ENCODE measurements around the gene SLC39A1. TPM values are rescaled to one million over a fixed set of nuclear protein-coding genes. Genes with fewer than 3 reads are reported as not detected.

Gene SLC39A1
- total RNA-seq, 4 donors from 2014 or later: 37.1 to 63.2 (median 47.9) TPM

GRCh38 chr1:153960206-153960605 is 3.1 kb downstream of the SLC39A1 start:
- no peaks in the 10 kb centered on the region for H3K9me3 ChIP-seq
- H3K4me3 ChIP-seq: no peak overlapping the region
- DNase-seq (peak; percentile 44 to 87), ATAC-seq (peak in 1 of 2 donors; percentile 4)
- TF ChIP-seq POLR2A (IDR thresholded peaks at IDR 0.05) (no peak), CTCF (IDR thresholded peaks at IDR 0.05 in 4 of 5, conservative IDR thresholded peaks at IDR 0.05 in 1 of 5) (no peak)
- intact Hi-C loops (cut with DNase I; ENCODE audit: low total_unique reads) (no loop called here), in situ Hi-C loops (cut with MboI; ENCODE audit: low sequenced_read_pairs in 4 of 4) (loop anchor here in 1 of 4 donors (10.0 kb wide), 1 partner anchor 285 kb away; the partner anchor contains the start of genes ILF2 and NPR1)
- H3K27me3 ChIP-seq: no peaks in the 10 kb centered on the region
- H3K4me1 ChIP-seq: peaks cover 65 to 72% of the 10 kb centered on the region in 2 donors
- peak overlapping the region; percentile 91 to 98 (median 94) for H3K27ac ChIP-seq
- no peaks in the 10 kb centered on the region for H3K36me3 ChIP-seq

- no peak for TF ChIP-seq POLR2A (IDR thresholded peaks at IDR 0.05)
- TF ChIP-seq CTCF (IDR thresholded peaks at IDR 0.05 in 4 of 5, conservative IDR thresholded peaks at IDR 0.05 in 1 of 5): no peak
- ATAC-seq (no peak), DNase-seq (no peak)
- Histone ChIP-seq H3K36me3 (no peaks in the 10 kb centered on the region), H3K4me1 (peaks cover 66 to 72% of the 10 kb centered on the region in 2 donors), H3K4me3 (peak overlapping the region in 1 of 4 donors; percentile 99), H3K27me3 (no peaks in the 10 kb centered on the region), H3K27ac (peak overlapping the region; percentile 91 to 98 (median 94)), H3K9me3 (no peaks in the 10 kb centered on the region)
- intact Hi-C loops (cut with DNase I; ENCODE audit: low total_unique reads): no loop called here
- in situ Hi-C loops (cut with MboI; ENCODE audit: low sequenced_read_pairs in 4 of 4): no loop called here
Observed at GRCh38 chr1:153959454-153959853, 3.9 kb downstream of the SLC39A1 start.

GRCh38 chr1:153958961-153959260 is 4.4 kb downstream of the SLC39A1 start:
- H3K4me3 ChIP-seq: peak overlapping the region; percentile 19 to 100 (median 98)
- H3K36me3 ChIP-seq: no peaks in the 10 kb centered on the region
- no peak for DNase-seq
- TF ChIP-seq CTCF (IDR thresholded peaks at IDR 0.05 in 4 of 5, conservative IDR thresholded peaks at IDR 0.05 in 1 of 5): no peak
- TF ChIP-seq POLR2A (IDR thresholded peaks at IDR 0.05): no peak
- peak overlapping the region; percentile 91 to 98 (median 94) for H3K27ac ChIP-seq
- H3K9me3 ChIP-seq: no peaks in the 10 kb centered on the region
- intact Hi-C loops (cut with DNase I; ENCODE audit: low total_unique reads): loop anchor here (1.0 kb wide), 2 partner anchors 13 to 36 kb away; partner anchors contain the start of gene DENND4B
- peaks cover 66 to 68% of the 10 kb centered on the region in 2 donors for H3K4me1 ChIP-seq
- no peaks in the 10 kb centered on the region for H3K27me3 ChIP-seq
- in situ Hi-C loops (cut with MboI; ENCODE audit: low sequenced_read_pairs in 4 of 4): no loop called here
- no peak for ATAC-seq

GRCh38 chr1:153958111-153958960 is 5.0 kb downstream of the SLC39A1 start, which contains the start of gene CRTC2:
Gene CRTC2, minus strand, starts transcription at chr1:153958612. Its CDS starts 115 bp downstream, at chr1:153958497.
- DNase-seq (peak; percentile 99), ATAC-seq (peak; percentile 81 to 88)
- Histone ChIP-seq H3K36me3 (peaks cover 0 to 2% of the 10 kb centered on the region in 2 donors), H3K4me1 (peaks cover 69 to 72% of the 10 kb centered on the region in 2 donors), H3K27me3 (no peaks in the 10 kb centered on the region), H3K27ac (peak within 1 kb of the TSS; percentile 91 to 98 (median 94)), H3K9me3 (no peaks in the 10 kb centered on the region), H3K4me3 (peak within 1 kb of the TSS; percentile 88 to 100 (median 98))
- no peak for TF ChIP-seq CTCF (IDR thresholded peaks at IDR 0.05 in 4 of 5, conservative IDR thresholded peaks at IDR 0.05 in 1 of 5)
- peak; percentile 82 to 83 for TF ChIP-seq POLR2A (IDR thresholded peaks at IDR 0.05)
- in situ Hi-C loops (cut with MboI; ENCODE audit: low sequenced_read_pairs in 4 of 4): no loop called here
- intact Hi-C loops (cut with DNase I; ENCODE audit: low total_unique reads): loop anchor here (1.0 kb wide), 2 partner anchors 12 to 35 kb away; partner anchors contain the start of gene DENND4B

Measured in gastrocnemius medialis (tissue), 4 donors.